ENCODE data around the gene KNCN. TPM values are rescaled to one million over a fixed set of nuclear protein-coding genes. Genes with fewer than 3 reads are reported as not detected.

KNCN gene
- polyA plus RNA-seq, 1 donor from 2014 or later, result not detected

- Histone ChIP-seq H3K4me2 (ENCODE audit: low read length) (no peak overlapping the region), H4K20me1 (ENCODE audit: insufficient read depth) (no peaks in the 10 kb centered on the region), H3K27me3 (ENCODE audit: insufficient read depth, low read depth, low read length) (no peaks in the 10 kb centered on the region), H3K36me3 (ENCODE audit: insufficient read depth, low read length) (no peaks in the 10 kb centered on the region), H3K9me3 (ENCODE audit: low read length) (no peaks in the 10 kb centered on the region), H3K4me3 (ENCODE audit: low read length) (no peak overlapping the region), H3K27ac (ENCODE audit: low read length) (no peak overlapping the region), H3K79me2 (replicated peaks; ENCODE audit: insufficient read depth, low read length) (no peaks in the 10 kb centered on the region), H3K9ac (ENCODE audit: low read length) (no peak overlapping the region), H3K9me2 (ENCODE audit: insufficient read depth, low read length) (no peaks in the 10 kb centered on the region), H3F3A (ENCODE audit: insufficient read depth, low read length, poor library complexity, severe bottlenecking) (no peaks in the 10 kb centered on the region), H2AFZ (ENCODE audit: low read depth, low read length) (no peak overlapping the region)
- no peak for TF ChIP-seq REST (IDR thresholded peaks at IDR 0.05; ENCODE audit: borderline replicate concordance)
- TF ChIP-seq POLR2AphosphoS5 (IDR thresholded peaks at IDR 0.05), result no peak
- no peak for TF ChIP-seq CTCF (IDR thresholded peaks at IDR 0.05; ENCODE audit: poor library complexity, severe bottlenecking)
- TF ChIP-seq MXI1 (conservative IDR thresholded peaks at IDR 0.05; ENCODE audit: poor library complexity, severe bottlenecking), result no peak
- no peak for TF ChIP-seq EZH2 (IDR thresholded peaks at IDR 0.05; ENCODE audit: borderline replicate concordance, insufficient read depth, low read length, poor library complexity, severe bottlenecking)
- no peak for TF ChIP-seq RAD21 (conservative IDR thresholded peaks at IDR 0.05)
- no peak for TF ChIP-seq SMC3 (conservative IDR thresholded peaks at IDR 0.05; ENCODE audit: poor library complexity)
- TF ChIP-seq EP300 (conservative IDR thresholded peaks at IDR 0.05; ENCODE audit: poor library complexity, severe bottlenecking), result no peak
- no peak for TF ChIP-seq TAF1 (IDR thresholded peaks at IDR 0.05; ENCODE audit: low read depth)
Observed at GRCh38 chr1:46594063-46594462, 42.6 kb upstream of the KNCN start.

GRCh38 chr1:46592823-46593222 lies 41.4 kb upstream of the KNCN start:
- no peak overlapping the region for H3K27ac ChIP-seq (ENCODE audit: low read length)
- no peak for TF ChIP-seq POLR2AphosphoS5 (IDR thresholded peaks at IDR 0.05)
- no peak overlapping the region for H3K4me2 ChIP-seq (ENCODE audit: low read length)
- H4K20me1 ChIP-seq (ENCODE audit: insufficient read depth), result no peaks in the 10 kb centered on the region
- H2AFZ ChIP-seq (ENCODE audit: low read depth, low read length), result no peak overlapping the region
- H3K9ac ChIP-seq (ENCODE audit: low read length), result no peak overlapping the region
- no peaks in the 10 kb centered on the region for H3K79me2 ChIP-seq (replicated peaks; ENCODE audit: insufficient read depth, low read length)
- no peaks in the 10 kb centered on the region for H3K27me3 ChIP-seq (ENCODE audit: insufficient read depth, low read depth, low read length)
- H3F3A ChIP-seq (ENCODE audit: insufficient read depth, low read length, poor library complexity, severe bottlenecking), result no peaks in the 10 kb centered on the region
- H3K36me3 ChIP-seq (ENCODE audit: insufficient read depth, low read length), result no peaks in the 10 kb centered on the region
- no peaks in the 10 kb centered on the region for H3K9me3 ChIP-seq (ENCODE audit: low read length)
- no peaks in the 10 kb centered on the region for H3K9me2 ChIP-seq (ENCODE audit: insufficient read depth, low read length)
- no peak overlapping the region for H3K4me3 ChIP-seq (ENCODE audit: low read length)

- no peaks in the 10 kb centered on the region for H3F3A ChIP-seq (ENCODE audit: insufficient read depth, low read length, poor library complexity, severe bottlenecking)
- no peak overlapping the region for H3K9ac ChIP-seq (ENCODE audit: low read length)
- no peaks in the 10 kb centered on the region for H4K20me1 ChIP-seq (ENCODE audit: insufficient read depth)
- H2AFZ ChIP-seq (ENCODE audit: low read depth, low read length), result no peak overlapping the region
- H3K27me3 ChIP-seq (ENCODE audit: insufficient read depth, low read depth, low read length), result no peaks in the 10 kb centered on the region
- TF ChIP-seq MXI1 (conservative IDR thresholded peaks at IDR 0.05; ENCODE audit: poor library complexity, severe bottlenecking), result no peak
- TF ChIP-seq TAF1 (IDR thresholded peaks at IDR 0.05; ENCODE audit: low read depth), result no peak
- TF ChIP-seq RAD21 (conservative IDR thresholded peaks at IDR 0.05), result no peak
- TF ChIP-seq SMC3 (conservative IDR thresholded peaks at IDR 0.05; ENCODE audit: poor library complexity), result no peak
- no peak for TF ChIP-seq EP300 (conservative IDR thresholded peaks at IDR 0.05; ENCODE audit: poor library complexity, severe bottlenecking)
- TF ChIP-seq EZH2 (IDR thresholded peaks at IDR 0.05; ENCODE audit: borderline replicate concordance, insufficient read depth, low read length, poor library complexity, severe bottlenecking), result no peak
- no peak for TF ChIP-seq REST (IDR thresholded peaks at IDR 0.05; ENCODE audit: borderline replicate concordance)
- TF ChIP-seq CTCF (IDR thresholded peaks at IDR 0.05; ENCODE audit: poor library complexity, severe bottlenecking), result no peak
- no peak for TF ChIP-seq POLR2AphosphoS5 (IDR thresholded peaks at IDR 0.05)
- H3K9me3 ChIP-seq (ENCODE audit: low read length), result no peaks in the 10 kb centered on the region
- H3K4me3 ChIP-seq (ENCODE audit: low read length), result no peak overlapping the region
- no peaks in the 10 kb centered on the region for H3K79me2 ChIP-seq (replicated peaks; ENCODE audit: insufficient read depth, low read length)
- no peak overlapping the region for H3K27ac ChIP-seq (ENCODE audit: low read length)
- no peaks in the 10 kb centered on the region for H3K36me3 ChIP-seq (ENCODE audit: insufficient read depth, low read length)
- no peak overlapping the region for H3K4me2 ChIP-seq (ENCODE audit: low read length)
- no peaks in the 10 kb centered on the region for H3K9me2 ChIP-seq (ENCODE audit: insufficient read depth, low read length)
Observed at GRCh38 chr1:46589529-46589928, 38.1 kb upstream of the KNCN start.
